ENCODE measurements around the gene YEATS2.

DNA sequence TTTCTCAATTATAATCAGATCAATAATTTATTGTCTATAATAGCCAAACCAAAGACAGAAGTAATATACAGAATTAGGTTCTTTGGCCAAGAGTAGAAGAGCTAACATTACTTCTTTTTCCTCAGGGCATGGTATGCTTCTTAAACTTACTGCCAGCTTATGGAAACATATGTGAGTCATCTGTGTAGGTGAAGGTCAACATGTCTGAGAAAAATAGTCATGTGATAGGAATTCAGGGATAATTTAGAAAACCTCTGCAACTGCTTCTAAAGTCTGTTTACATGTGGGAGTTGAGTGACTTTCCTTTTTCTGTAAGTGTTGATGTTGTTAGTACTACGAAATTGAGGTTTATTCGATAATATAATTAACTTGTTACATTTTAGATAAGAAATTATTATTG lies 147.0 kb downstream of the YEATS2 start:
- TF ChIP-seq, protein P1, sequence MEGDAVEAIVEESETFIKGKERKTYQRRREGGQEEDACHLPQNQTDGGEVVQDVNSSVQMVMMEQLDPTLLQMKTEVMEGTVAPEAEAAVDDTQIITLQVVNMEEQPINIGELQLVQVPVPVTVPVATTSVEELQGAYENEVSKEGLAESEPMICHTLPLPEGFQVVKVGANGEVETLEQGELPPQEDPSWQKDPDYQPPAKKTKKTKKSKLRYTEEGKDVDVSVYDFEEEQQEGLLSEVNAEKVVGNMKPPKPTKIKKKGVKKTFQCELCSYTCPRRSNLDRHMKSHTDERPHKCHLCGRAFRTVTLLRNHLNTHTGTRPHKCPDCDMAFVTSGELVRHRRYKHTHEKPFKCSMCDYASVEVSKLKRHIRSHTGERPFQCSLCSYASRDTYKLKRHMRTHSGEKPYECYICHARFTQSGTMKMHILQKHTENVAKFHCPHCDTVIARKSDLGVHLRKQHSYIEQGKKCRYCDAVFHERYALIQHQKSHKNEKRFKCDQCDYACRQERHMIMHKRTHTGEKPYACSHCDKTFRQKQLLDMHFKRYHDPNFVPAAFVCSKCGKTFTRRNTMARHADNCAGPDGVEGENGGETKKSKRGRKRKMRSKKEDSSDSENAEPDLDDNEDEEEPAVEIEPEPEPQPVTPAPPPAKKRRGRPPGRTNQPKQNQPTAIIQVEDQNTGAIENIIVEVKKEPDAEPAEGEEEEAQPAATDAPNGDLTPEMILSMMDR (conservative IDR thresholded peaks at IDR 0.05; ENCODE audit: low read length): no peak
- TF ChIP-seq EZH2phosphoT487 (IDR thresholded peaks at IDR 0.05; ENCODE audit: borderline replicate concordance): no peak

All from Loucy (cell line).